NB4 (cell line): ENCODE data around the gene ZNF423.

Experiments used
- POLR2A ChIP-seq: IDR thresholded peaks from 2 replicates; pipeline ENCODE4 v1.6.1; 2011; ENCODE audit warnings: mild to moderate bottlenecking; ENCODE audit not compliant: insufficient read length; ENCODE audit errors: extremely low read depth
- TF ChIP-seq, protein P1 (sequence below): IDR thresholded peaks from one replicate; pipeline ENCODE4 v1.5.1; 2012; ENCODE audit warnings: low read depth, low read length
- TF ChIP-seq, protein P2 (sequence below): IDR thresholded peaks from 2 replicates; pipeline ENCODE4 v1.6.1; 2011; ENCODE audit warnings: low read depth, low read length

DNA sequence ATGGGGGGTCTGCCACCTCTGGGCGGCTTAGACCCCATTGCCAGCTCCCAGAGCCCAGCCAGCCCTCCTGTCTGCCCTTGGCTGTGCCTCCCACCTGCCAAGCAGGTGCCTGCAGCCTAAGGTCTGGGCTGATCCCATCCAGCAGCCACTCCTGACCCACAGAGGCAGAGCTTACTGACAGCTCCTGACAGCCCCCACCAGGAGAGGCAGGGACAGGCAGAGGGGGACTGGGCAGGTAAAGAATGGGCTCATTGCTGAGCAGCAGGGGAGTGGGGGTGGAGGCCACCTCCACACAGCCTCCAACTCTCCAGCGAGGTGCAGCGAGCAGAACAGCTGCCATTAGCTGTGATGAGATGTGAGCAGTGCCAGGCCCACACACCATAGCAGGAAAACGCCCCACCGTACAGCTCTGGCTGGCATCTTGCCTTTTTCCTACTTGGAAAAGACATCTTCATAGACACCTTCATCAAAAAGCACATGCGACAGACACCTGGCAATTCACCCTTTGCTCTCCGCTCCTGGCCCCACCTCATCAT is 317.9 kb downstream of the ZNF423 start:
- TF ChIP-seq, protein P1, sequence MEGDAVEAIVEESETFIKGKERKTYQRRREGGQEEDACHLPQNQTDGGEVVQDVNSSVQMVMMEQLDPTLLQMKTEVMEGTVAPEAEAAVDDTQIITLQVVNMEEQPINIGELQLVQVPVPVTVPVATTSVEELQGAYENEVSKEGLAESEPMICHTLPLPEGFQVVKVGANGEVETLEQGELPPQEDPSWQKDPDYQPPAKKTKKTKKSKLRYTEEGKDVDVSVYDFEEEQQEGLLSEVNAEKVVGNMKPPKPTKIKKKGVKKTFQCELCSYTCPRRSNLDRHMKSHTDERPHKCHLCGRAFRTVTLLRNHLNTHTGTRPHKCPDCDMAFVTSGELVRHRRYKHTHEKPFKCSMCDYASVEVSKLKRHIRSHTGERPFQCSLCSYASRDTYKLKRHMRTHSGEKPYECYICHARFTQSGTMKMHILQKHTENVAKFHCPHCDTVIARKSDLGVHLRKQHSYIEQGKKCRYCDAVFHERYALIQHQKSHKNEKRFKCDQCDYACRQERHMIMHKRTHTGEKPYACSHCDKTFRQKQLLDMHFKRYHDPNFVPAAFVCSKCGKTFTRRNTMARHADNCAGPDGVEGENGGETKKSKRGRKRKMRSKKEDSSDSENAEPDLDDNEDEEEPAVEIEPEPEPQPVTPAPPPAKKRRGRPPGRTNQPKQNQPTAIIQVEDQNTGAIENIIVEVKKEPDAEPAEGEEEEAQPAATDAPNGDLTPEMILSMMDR: no peak
- TF ChIP-seq POLR2A: no peak
- TF ChIP-seq, protein P2, sequence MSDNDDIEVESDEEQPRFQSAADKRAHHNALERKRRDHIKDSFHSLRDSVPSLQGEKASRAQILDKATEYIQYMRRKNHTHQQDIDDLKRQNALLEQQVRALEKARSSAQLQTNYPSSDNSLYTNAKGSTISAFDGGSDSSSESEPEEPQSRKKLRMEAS: no peak
